NCI-H345 treated with DMSO at 0.1 percent for 48 hours (cell line): Measurements from ENCODE around the gene CKMT2.

Source experiments
- DNase-seq: peaks from one replicate; lab custom pipeline; 2025; ENCODE audit not compliant: unreplicated experiment; lab: John Stamatoyannopoulos, UW

The CKMT2 gene

DNA sequence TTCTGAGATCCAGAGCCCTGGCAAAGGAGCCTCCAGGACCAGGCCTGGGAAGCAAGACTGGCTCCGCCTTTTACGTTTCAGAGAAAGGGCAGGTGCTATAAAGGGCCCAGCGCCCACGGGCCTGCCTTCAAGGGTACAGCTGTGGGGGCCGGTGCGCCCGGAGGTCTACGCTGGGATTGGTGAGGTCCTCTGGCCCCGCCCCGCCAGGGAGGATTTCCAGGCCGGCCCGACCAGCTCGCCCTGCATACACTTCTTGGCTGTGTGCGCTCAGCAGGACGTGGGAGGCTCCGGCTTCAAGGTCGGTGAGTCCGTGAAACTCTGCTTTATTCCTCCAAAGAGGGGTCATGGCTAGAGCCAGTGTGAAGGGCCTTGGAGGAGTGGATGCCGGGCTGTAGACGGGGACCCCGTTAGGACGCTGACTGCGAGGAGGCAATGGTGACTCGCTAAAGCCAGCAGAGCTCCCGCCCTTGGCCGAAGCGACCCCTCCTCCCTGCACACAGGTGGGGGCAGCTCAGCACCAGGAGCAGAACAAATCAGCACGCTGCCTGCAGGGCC is at the start of gene CKMT2:
TSS of gene CKMT2 (plus strand) at position 243 of the 555 bp plus-strand sequence. CDS start 17,811 bp downstream, outside the sequence.
- no peak for DNase-seq

GRCh38 chr5:81183811-81184748 is 49.0 kb upstream of the CKMT2 start:
- DNase-seq: peak; percentile 11

DNA sequence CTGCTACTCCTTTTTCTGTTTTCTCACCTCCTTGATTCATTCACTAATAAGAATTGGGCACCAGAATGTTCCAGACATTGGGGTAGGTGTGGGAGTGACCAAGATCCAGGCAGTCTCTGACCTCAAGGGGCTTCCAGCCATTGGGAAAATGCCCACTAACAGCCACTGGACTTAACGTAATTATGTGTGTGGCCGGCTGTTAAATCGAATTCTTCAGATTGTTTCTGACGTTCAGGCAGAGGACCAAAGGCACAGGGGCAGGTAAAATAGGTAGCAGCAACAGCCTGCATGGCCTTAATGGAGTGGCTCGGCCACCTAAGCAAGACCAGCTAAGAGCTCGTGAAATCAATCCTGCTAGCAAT is 48.4 kb upstream of the CKMT2 start:
- no peak for DNase-seq

DNA sequence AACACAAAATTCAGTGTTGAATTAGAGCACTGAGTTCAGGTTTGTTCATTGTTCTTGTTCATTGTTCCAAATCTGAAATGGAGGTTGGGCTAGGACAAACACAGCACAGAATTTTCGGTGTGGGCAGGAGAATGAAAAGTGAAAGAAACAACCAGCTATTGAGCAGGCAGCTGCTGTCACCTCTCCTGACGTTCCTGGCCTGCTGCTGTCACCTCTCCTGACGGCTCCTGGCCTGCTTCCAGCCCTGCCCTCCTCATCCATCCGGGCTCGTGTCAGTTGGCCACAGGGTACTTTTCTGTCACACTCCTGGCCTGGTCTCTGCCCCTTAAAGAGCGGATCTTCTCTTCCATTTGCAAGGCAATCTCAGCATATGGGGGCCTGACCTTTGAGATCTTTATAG is 45.2 kb upstream of the CKMT2 start:
- DNase-seq: peak; percentile 33

GRCh38 chr5:81188962-81189361 is 44.2 kb upstream of the CKMT2 start:
- no peak for DNase-seq

GRCh38 chr5:81189875-81190498 is 43.1 kb upstream of the CKMT2 start:
- DNase-seq: no peak

DNA sequence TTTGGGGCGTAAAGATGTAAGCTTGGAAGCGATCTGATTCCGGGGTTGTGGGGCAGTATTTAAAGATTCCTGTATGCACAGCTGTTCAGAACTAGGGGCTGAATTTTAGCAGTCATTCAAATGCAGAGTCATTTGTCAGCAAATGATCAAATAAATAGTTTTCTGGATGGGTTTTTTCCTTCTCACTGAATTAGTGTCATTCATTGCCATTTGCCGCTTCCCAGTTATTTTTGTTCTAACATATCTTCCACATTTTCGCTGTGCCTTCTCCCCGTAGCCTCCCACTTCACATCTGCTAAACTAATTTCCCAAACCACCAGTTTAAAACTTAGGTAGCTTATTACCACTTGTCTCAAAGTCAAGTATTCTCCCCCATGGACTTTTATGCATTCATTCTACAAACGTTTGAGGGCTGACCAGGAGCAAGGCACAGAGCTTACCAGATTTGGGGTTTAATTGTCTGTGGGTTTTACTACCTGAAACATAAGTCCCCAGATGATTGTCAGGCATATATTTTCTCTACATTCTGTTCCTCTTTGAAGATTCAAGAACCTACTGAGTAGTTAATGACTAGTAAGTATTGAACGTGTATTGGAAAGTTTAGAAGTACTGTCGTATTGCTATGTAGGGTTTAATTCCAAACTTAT is 41.3 kb upstream of the CKMT2 start:
- no peak for DNase-seq

GRCh38 chr5:81192373-81192750 is 40.8 kb upstream of the CKMT2 start:
- DNase-seq: no peak

- DNase-seq: peak; percentile 54
Observed at GRCh38 chr5:81194633-81195334, 38.3 kb upstream of the CKMT2 start.

- no peak for DNase-seq
Observed at GRCh38 chr5:81195335-81195929, 37.7 kb upstream of the CKMT2 start.

GRCh38 chr5:81202655-81203054 is 30.5 kb upstream of the CKMT2 start:
- DNase-seq: no peak

GRCh38 chr5:81203729-81204128 is 29.4 kb upstream of the CKMT2 start:
- no peak for DNase-seq

GRCh38 chr5:81204205-81204604 is 28.9 kb upstream of the CKMT2 start:
- DNase-seq: no peak

DNA sequence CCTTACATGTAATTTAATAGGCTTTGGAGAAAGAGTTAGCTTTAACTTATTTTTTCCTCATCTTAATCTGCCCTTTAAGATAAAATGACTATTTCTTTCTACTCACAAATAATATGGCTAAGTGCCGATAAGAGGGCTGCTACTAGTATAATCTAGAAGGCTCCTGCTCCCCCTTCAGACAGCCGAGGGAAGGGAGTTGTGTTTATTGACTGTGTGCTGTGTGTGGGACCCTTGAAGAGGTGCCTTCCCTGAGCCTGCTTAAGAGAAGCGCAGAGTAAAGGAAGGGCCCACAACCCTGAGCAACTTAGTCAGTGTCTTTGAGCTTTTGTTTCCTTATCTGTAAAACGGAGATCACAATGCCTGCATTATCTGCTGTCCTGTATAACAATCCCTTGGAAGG is 28.1 kb upstream of the CKMT2 start:
- DNase-seq: no peak

- DNase-seq: no peak
Observed at GRCh38 chr5:81207009-81207408, 26.1 kb upstream of the CKMT2 start.

DNA sequence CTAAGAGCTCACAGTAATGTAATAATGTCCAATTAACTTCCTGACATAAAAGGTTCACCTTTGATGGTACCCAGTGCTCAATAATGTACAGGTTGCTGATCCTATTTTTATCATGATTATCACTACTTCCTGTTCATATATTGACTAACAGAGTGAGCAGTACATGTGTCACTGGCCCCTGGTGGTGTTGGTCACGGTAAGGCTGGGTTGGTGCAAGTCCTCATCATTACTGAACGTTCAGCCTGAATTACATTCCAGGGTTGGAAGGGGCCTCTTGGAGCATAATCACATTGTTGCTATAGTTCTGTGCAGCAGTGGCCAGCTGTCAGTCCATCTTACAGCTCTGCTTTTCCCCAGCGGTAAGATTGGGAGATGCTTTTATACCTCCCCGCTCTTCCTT is 24.2 kb upstream of the CKMT2 start:
- DNase-seq: no peak

- no peak for DNase-seq
Observed at GRCh38 chr5:81209386-81209785, 23.7 kb upstream of the CKMT2 start.

DNA sequence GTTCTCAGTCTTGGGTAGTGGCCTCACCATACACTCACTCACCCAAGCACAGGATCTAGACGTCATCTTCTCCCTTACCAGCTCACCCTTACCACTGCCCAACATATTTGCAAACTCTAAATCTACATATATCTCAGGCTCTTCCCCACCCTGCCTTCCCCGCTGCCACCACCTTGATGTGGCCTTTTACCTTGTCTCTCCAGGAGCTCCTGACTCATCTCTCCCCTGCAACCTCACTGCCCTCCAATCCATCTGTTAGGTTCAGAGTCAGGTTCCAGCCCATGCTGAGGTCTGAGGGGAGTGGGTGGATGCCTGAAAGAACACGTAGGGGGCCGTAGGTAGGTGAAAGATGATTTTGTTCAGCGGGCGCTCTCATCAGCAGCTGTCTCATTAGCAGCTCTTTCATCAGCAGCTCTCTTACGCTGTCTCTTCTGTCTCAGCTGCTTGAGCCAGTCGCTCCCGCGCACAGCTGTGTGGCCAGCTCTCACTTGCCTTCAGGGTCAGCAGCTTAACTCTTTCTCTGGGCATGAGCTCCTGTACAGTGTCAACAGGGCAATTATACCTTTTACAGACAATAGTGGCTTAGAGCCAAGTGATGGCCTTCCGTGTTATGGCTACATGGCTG is 23.1 kb upstream of the CKMT2 start:
- no peak for DNase-seq

- DNase-seq: no peak
Observed at GRCh38 chr5:81212211-81212751, 20.8 kb upstream of the CKMT2 start.

DNA sequence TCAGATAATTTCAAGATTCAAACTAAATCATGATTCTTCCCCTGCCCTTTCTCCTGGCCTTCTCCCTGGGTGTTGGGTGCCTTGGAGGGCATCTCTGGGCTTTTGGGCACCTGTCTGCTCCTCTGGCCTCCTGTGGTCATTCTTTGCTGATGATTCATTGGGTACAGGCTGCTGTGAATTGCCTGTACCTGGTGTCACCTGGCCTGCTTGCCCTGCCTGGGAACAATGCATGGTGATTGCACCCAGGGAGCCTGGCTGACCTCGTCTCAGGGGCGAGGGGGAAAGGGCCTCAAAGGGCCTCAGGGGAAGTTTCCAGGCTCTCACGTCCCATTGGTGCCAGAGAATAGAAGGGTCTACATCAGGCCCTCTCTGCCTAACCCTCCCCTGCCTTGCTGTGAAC is 20.1 kb upstream of the CKMT2 start:
- DNase-seq: no peak
